Esophagus squamous epithelium (tissue), 5 donors: Measurements from ENCODE around the gene IKZF3. TPM values are rescaled to one million over a fixed set of nuclear protein-coding genes. Genes with fewer than 3 reads are reported as not detected.

ENCODE experiments used
- DNase-seq: peaks from one replicate; lab custom pipeline; 2025; lab: John Stamatoyannopoulos, UW
- H3K27ac ChIP-seq, 4 donors: fragments of 200-600 bp; sonication (generic); one replicate each; pipeline ENCODE4 v1.5.1; 2016 to 2019; ENCODE audit warnings: mild to moderate bottlenecking in 1 of 4
- H3K27me3 ChIP-seq, 4 donors: fragments of 200-600 bp; sonication (generic); 1 replicate in 3 of 4; 2 replicates in 1 of 4; pipeline versions ENCODE4 v1.5.1 to v1.6.0; 2017 to 2021; ENCODE audit warnings: antibody characterized with exemption in 1 of 4
- H3K36me3 ChIP-seq, 3 donors: fragments of 200-600 bp; sonication (generic); one replicate each; pipeline ENCODE4 v1.5.1; 2016 to 2019
- H3K4me1 ChIP-seq, 3 donors: fragments of 200-600 bp; sonication (generic); one replicate each; pipeline ENCODE4 v1.5.1; 2017 to 2019
- H3K4me3 ChIP-seq, 4 donors: fragments of 200-600 bp; sonication (generic); 1 replicate in 3 of 4; 2 replicates in 1 of 4; pipeline ENCODE4 v1.5.1; 2016 to 2019; ENCODE audit warnings: mild to moderate bottlenecking in 2 of 4, moderate library complexity in 1 of 4
- H3K9me3 ChIP-seq, 3 donors: fragments of 200-600 bp; sonication (generic); one replicate each; pipeline ENCODE4 v1.5.1; 2016 to 2019
- CTCF ChIP-seq, 6 experiments: fragments of 450-650 bp in 4 of 6; fragments of 200-600 bp in 2 of 6; sonication (generic) in 2 of 6; IDR thresholded peaks; one replicate each; pipeline ENCODE4 v1.5.1; 2016 to 2019; ENCODE audit warnings: antibody characterized with exemption in 6 of 6, mild to moderate bottlenecking in 4 of 6, moderate library complexity in 4 of 6
- POLR2A ChIP-seq, 4 donors: fragments of 450-650 bp; IDR thresholded peaks; one replicate each; pipeline ENCODE4 v1.6.1; 2017; ENCODE audit warnings: antibody characterized with exemption in 4 of 4, mild to moderate bottlenecking in 4 of 4, moderate library complexity in 3 of 4
- WGBS, 2 donors: methylation state at CpG; one replicate each; pipeline ENCODE4 v1.1.5; 2018; 5-methylcytosine and 5-hydroxymethylcytosine counted together
- intact Hi-C: fragments of 100-400 bp; cut with DNase I; formaldehyde crosslinking; loops from one replicate; pipeline ENCODE4 v1.15.0; 2022
- total RNA-seq, 4 donors: library from RNA; depleted of rRNA; stranded (reverse); fragments of >200 nt; gene quantifications; one replicate each; pipeline ENCODE4 v1.1.0, GENCODE V29; 2016
- donor health status: DM: yes; HTN: yes; CAD: no.

IKZF3 gene
- total RNA-seq, 4 donors from 2014 or later: 2.1 to 9.0 (median 3.8) TPM

DNA sequence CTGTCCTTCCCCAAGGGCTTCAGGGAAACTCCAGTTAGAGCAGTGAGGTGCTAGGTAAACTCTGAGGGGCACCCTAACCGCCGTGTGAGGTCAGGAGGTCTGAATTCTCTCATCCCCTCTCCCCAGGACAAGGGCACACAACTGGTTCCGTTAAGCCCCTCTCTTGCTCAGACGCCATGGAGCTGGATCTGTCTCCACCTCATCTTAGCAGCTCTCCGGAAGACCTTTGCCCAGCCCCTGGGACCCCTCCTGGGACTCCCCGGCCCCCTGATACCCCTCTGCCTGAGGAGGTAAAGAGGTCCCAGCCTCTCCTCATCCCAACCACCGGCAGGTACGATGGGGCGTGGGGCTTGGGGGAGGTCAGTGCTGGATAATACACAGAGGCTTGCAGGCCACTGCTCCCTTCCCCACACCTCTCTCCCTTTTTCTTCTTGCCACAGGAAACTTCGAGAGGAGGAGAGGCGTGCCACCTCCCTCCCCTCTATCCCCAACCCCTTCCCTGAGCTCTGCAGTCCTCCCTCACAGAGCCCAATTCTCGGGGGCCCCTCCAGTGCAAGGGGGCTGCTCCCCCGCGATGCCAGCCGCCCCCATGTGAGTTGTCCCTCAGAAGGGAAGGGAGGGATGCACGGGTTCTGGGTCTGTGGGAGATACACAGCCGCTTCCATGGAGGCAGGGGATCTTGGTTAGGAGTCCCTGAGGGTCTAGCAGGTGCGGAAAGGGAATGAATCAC, 121.8 kb downstream of the IKZF3 start:
- TF ChIP-seq CTCF (IDR thresholded peaks at IDR 0.05) (no peak), POLR2A (IDR thresholded peaks at IDR 0.05) (no peak)
- H3K36me3 ChIP-seq: peaks cover 5 to 54% (median 35%) of the 10 kb centered on the region in 3 donors
- 75 to 87% methylated on average over 7 to 11 of the region's 18 CpGs for WGBS, 2 donors
- intact Hi-C loops: no loop called here
- DNase-seq: no peak
- H3K4me1 ChIP-seq: peaks cover 8 to 51% (median 18%) of the 10 kb centered on the region in 3 donors
- peaks cover 0 to 68% (median 0%) of the 10 kb centered on the region in 4 donors for H3K27me3 ChIP-seq
- no peak overlapping the region for H3K4me3 ChIP-seq
- peak overlapping the region in 3 of 4 donors; percentile 13 to 98 (median 96) for H3K27ac ChIP-seq
- H3K9me3 ChIP-seq: no peaks in the 10 kb centered on the region

GRCh38 chr17:39740357-39741111, 123.6 kb downstream of the IKZF3 start:
- intact Hi-C loops: no loop called here
- Histone ChIP-seq H3K27me3 (peaks cover 0 to 82% (median 0%) of the 10 kb centered on the region in 4 donors), H3K27ac (peak overlapping the region; percentile 93 to 98 (median 94)), H3K36me3 (peaks cover 5 to 37% (median 23%) of the 10 kb centered on the region in 3 donors), H3K4me1 (peaks cover 12 to 68% (median 18%) of the 10 kb centered on the region in 3 donors), H3K9me3 (no peaks in the 10 kb centered on the region), H3K4me3 (peak overlapping the region; percentile 53 to 69 (median 64))
- no peak for TF ChIP-seq CTCF (IDR thresholded peaks at IDR 0.05)
- TF ChIP-seq POLR2A (IDR thresholded peaks at IDR 0.05): peak in 2 of 4 donors; percentile 38 to 42
- WGBS, 2 donors: 10% methylated on average over 4 of the region's 16 CpGs; no CpG with 5 or more reads in 1 of the 2 donors
- DNase-seq: no peak

GRCh38 chr17:39739885-39740356, 124.2 kb downstream of the IKZF3 start:
- Histone ChIP-seq H3K4me3 (peak overlapping the region; percentile 53 to 69 (median 64)), H3K36me3 (peaks cover under 1 to 31% (median 16%) of the 10 kb centered on the region in 3 donors), H3K27ac (peak overlapping the region; percentile 93 to 98 (median 94)), H3K9me3 (no peaks in the 10 kb centered on the region), H3K27me3 (peaks cover 0 to 82% (median 0%) of the 10 kb centered on the region in 4 donors), H3K4me1 (peaks cover 12 to 75% (median 18%) of the 10 kb centered on the region in 3 donors)
- no peak for DNase-seq
- intact Hi-C loops: no loop called here
- no peak for TF ChIP-seq CTCF (IDR thresholded peaks at IDR 0.05)
- no peak for TF ChIP-seq POLR2A (IDR thresholded peaks at IDR 0.05)
- WGBS, 2 donors: 11 to 25% methylated on average over 4 to 8 of the region's 9 CpGs

GRCh38 chr17:39738983-39739884, 124.9 kb downstream of the IKZF3 start:
- Histone ChIP-seq H3K9me3 (no peaks in the 10 kb centered on the region), H3K27ac (peak overlapping the region; percentile 93 to 98 (median 94)), H3K27me3 (peaks cover 0 to 78% (median 0%) of the 10 kb centered on the region in 4 donors), H3K4me3 (peak overlapping the region; percentile 53 to 69 (median 64)), H3K36me3 (peaks cover 0 to 24% (median 12%) of the 10 kb centered on the region in 3 donors), H3K4me1 (peaks cover 12 to 75% (median 18%) of the 10 kb centered on the region in 3 donors)
- WGBS, 2 donors: 10 to 17% methylated on average over 8 to 12 of the region's 32 CpGs
- TF ChIP-seq POLR2A (IDR thresholded peaks at IDR 0.05) (peak in 2 of 4 donors; percentile 17 to 45), CTCF (IDR thresholded peaks at IDR 0.05) (peak in 2 of 6 experiments; percentile 2 to 16)
- intact Hi-C loops: no loop called here
- no peak for DNase-seq
